GM21737 (cell line): ENCODE results near the gene EXD2.
"Not testable (repeated sequence)": the region's sequence is repeated elsewhere in the genome, so short reads cannot be mapped to it uniquely, and the experiment has no call there.

ENCODE experiments used
- ATAC-seq: cut with Tn5 transposase; IDR thresholded peaks from one replicate; pipeline ENCODE4 v1.9.1; 2021; ENCODE audit warnings: mild to moderate bottlenecking, moderate library complexity; ENCODE audit not compliant: unreplicated experiment

Gene EXD2

DNA sequence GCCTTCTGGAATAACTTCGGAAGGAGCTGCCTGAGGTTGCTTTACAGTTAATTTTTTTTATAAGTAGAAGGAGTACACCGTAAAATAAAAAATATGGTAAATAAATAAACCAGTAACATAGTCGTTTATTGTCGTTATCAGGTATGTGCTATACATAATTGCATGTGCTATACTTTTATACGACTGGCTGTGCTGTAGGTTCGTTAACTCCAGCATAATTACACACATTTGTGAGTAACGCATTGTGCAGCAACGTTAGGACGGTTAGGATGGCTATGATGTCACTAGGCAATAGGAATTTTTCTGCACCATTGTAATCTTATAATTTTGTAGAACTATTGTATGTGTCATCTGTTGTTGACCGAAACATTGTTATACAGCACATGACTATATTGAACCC, 8.5 kb downstream of the EXD2 start:
- no peak for ATAC-seq

- ATAC-seq, result no peak
These were observed 13.5 kb downstream of the EXD2 start for GRCh38 chr14:69204753-69205152.

DNA sequence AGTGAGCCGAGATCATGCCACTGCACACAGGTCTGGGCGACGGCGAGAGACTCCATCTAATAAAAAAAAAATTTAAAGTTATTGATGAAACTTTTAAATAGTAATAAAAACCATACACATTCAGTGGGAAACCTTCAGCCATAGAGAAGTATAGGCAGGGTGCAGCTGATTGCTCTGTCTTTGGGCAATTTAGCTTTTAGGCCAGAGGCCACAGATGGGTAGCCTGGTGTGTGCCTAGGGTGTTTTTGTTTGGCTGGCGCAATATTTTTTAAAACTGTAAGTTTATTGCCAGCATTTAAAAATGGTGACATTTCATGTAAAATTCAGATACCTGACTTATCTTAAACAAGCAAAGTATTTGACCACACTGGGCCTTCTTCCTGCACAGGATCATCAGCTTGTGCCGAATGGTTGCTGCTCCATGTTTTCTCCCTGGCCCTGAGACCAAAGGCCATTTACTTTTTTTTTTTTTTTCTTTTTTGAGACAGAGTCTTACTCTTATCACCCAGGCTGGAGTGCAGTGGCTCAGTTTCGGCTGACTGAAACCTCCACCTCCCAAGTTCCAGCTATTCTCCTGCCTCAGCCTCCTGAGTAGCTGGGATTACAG, 16.2 kb downstream of the EXD2 start:
- ATAC-seq, result no peak

DNA sequence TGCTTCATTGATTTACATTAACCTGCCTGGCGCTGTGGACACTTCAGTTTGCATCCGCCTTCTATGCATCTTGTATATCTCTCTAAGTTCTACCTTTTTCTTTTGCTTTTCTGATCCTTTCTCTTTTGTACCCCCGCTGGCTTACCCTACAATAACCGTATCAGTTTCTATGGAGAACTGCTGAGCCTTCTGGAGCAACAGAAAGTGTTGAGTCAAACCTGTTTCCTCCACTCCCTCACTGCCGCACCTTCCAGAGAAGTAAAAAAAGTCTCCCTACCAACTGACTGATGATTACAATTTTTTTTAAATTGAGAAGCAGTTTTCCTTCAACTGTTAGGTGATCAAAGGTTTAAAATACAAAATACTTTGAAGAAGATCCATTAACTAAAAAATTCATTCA, 17.4 kb downstream of the EXD2 start:
- no peak for ATAC-seq

DNA sequence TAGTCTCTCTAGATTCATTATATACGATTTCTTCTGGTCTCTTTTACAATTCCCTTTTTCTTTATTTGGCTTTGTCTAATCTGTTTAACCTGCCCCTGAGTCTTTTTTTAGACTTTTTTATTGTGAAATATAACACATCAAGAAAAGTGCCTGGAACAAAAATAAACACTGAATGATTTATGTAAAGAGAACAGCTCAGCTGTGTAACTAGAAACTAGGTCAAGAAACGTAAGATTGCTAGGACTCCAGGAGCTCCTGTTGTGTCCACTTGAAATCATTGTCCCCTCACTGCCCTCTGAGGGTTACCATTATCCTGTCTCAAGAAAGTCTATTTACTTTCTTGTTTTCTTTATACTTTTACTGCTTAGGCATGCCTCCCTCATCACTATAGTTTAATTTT, 23.1 kb downstream of the EXD2 start:
- no peak for ATAC-seq

DNA sequence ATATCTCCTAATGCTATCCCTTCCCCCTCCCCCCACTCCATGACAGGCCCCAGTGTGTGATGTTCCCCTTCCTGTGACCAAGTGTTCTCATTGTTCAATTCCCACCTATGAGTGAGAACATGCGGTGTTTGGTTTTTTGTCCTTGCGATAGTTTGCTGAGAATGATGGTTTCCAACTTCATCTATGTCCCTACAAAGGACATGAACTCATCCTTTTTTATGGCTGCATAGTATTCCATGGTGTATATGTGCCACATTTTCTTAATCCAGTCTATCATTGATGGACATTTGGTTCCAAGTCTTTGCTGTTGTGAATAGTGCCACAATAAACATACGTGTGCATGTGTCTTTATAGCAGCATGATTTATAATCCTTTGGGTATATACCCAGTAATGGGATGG, 26.4 kb downstream of the EXD2 start:
- ATAC-seq, result not testable (repeated sequence)

GRCh38 chr14:69224946-69225345, 33.6 kb downstream of the EXD2 start:
- ATAC-seq, result no peak

DNA sequence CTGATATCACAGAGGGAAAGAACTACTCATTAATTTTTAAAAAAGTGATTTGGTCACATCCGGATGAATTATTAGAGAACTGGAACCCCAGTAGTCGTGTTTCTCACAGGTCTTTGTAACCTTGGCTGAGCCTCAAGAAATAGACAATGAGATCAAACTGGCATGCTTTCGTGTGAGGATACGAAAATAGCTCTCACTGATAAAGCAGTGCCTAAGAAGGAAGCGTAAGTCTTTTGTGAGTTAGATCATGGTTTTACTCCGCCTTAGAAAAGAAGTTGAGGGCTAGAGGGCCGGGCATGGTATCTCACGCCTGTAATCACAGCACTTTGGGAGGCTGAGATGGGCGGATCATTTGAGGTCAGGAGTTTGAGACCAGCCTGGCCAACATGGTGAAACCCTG, 34.9 kb downstream of the EXD2 start:
- no peak for ATAC-seq

DNA sequence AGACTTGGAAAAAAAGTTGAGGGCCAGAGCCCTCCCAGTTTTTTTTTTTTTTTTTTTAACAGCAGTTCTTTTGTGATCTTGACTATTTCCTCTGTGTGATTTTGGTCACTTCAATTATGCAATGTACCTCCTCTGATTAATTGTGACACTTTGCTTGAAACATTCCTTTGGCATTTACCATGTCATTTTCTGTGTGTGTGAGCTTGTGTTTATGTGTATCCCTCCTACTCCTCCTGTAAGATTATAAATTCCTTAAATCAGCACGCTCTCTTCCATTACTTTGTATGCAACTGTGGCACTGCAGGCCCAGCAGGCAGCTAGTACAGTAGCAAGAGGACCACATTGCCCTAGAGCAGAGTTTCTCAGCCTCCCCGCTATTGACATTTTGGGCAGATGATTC, 35.4 kb downstream of the EXD2 start:
- ATAC-seq, result no peak

DNA sequence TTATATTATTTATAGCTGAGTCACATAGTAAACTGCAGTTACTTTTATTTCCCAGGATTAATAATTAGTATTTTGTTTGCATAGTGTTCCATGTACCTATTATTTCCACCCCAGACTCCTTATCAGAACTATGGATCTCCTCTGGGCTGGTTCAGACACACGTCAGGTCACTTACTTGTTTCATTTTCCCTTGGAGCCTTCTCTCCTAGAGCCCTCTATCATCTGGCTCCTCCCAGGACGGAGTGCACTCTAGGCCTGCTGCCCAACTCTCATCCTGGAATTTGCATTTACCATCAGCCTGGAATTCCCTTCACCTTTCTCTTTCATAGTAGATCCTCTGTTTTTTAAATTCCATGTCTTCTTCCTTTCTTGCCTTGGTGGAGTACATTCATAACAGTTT, 40.2 kb downstream of the EXD2 start:
- no peak for ATAC-seq

DNA sequence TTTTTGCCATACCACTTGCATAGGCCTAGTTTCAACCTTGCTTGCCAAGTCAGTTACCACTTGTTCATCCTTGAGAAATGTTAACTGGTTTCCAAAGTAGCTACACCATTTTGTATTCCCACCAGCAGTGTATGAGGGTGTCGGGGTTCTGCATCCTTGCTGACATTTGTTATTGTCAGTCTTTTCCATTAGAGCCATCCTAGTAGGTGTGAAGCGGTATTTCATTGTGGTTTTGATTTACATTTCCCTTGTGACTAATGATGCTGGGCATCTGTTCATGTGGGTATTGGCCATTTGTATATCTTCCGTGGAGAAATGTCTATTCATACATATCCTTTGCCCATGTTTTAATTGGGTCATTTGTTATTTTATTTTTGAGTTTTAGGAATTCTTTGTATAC, 41.1 kb downstream of the EXD2 start:
- no peak for ATAC-seq

GRCh38 chr14:69234106-69234505, 42.8 kb downstream of the EXD2 start:
- ATAC-seq, result no peak

DNA sequence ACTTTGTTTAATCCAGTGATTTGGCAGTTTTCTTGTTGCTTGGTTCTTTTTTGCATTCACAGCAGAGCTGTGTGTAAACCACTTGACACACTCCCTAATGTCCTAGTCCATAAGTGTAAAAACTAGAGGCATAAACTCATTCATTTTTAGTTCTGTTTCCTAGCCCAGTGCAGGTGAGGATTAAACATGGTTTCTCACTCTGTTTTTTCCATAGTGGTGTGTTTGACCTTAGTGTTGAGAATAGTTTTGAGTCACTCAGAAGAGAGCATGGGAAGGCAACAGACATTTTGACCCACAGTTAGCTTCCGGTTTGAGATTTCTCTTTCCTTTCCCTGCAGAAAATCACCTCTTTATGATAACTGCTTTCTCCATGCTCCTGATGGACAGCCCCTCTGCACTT, 44.4 kb downstream of the EXD2 start:
- ATAC-seq, result no peak

GRCh38 chr14:69237142-69237541, 45.8 kb downstream of the EXD2 start:
- no peak for ATAC-seq

- no peak for ATAC-seq
These were observed 46.3 kb downstream of the EXD2 start for GRCh38 chr14:69237584-69237983.

GRCh38 chr14:69238883-69239282, 47.6 kb downstream of the EXD2 start:
- no peak for ATAC-seq

DNA sequence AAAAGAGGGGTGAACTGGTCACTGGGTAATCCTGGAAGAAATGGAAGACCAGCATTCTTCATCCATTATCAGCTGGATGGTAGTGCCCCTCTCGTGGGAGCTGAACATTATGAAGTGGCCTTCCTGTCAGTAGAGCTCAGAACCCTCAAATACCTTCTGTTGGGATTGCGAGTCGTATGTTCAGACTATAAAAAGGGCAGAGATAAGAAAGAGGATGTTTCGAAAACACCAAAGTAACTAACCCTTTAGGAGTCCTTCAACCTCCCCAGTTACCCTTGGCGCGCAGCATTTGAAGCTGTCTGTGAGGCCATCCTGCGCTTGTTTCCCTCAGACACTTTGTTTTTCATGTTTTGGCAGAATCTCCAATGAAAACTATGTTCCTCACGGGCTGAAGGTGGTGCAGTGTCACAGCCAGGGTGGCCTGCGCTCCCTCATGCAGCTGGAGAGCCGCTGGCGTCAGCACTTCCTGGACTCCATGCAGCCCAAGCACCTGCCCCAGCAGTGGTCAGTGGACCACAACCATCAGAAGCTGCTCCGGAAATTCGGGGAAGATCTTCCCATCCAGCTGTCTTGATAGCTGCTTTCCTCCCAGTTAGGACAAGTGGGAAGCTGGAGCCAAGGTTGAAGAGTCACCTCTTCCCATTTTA, 49.4 kb downstream of the EXD2 start:
- ATAC-seq, result no peak

DNA sequence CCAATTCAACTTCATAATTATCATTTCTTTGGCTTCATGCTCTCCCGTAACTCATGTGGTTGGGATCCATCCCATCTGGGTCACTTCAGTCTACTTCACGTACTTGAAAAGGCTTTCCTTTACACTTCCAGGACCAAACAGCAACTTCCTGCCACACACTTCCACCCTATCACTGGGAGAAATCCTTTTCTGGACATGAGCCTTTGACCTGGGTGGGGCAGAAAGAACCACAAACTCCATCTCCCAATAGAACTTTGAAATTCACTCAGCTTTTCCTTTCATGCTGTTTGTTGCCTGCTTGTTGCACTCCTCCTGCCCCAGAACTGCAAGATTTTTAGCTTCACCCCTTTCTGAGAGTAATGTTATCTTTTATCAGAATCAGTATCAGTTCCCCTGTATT, 50.3 kb downstream of the EXD2 start:
- no peak for ATAC-seq

GRCh38 chr14:69242311-69243224, 51.3 kb downstream of the EXD2 start:
- no peak for ATAC-seq

GRCh38 chr14:69244946-69245345, 53.6 kb downstream of the EXD2 start:
- no peak for ATAC-seq

DNA sequence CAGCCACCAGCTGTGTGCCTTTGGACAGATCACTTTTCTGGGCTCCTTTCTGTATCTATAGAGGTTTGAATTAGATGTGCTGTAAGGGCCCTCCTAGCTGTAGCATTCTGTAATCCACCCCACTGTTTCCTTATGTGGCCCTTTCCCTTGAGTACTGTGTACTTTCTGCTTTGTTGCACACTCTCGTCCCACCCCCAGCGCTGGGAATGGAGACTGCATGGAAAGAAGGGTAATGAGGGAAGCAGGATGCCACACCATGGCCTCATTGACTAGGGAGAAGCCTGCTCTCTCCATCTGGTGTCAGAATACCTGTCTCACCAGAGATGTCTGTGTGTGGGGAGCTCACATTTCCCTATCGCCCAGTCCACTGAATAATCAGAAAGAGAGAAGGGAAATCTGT, 55.0 kb downstream of the EXD2 start:
- ATAC-seq, result no peak
